Thoracic aorta (tissue), 2 donors: ENCODE results near the gene HTR4. TPM values are rescaled to one million over a fixed set of nuclear protein-coding genes. Genes with fewer than 3 reads are reported as not detected.

Experiments used
- ATAC-seq: fragments of 150-250 bp; one replicate; pipeline ENCODE4 v1.8.0; 2017; ENCODE audit warnings: low read depth; ENCODE audit not compliant: insufficient number of reproducible peaks, low FRiP score
- DNase-seq: peaks from one replicate; pipeline ENCODE4 v3.0.0-alpha.2; 2020; ENCODE audit warnings: low spot score
- H3K27ac ChIP-seq, 2 donors: fragments of 200-600 bp; sonication (generic); 1 replicate in 1 of 2; 2 replicates in 1 of 2; pipeline ENCODE4 v1.5.1; 2016; ENCODE audit warnings: mild to moderate bottlenecking in 2 of 2, moderate library complexity in 2 of 2
- H3K27me3 ChIP-seq: fragments of 200-600 bp; sonication (generic); replicated peaks from 2 replicates; pipeline ENCODE4 v1.6.0; 2016; ENCODE audit warnings: mild to moderate bottlenecking; ENCODE audit not compliant: insufficient read depth
- H3K36me3 ChIP-seq: fragments of 200-600 bp; sonication (generic); one replicate; pipeline ENCODE4 v1.5.1; 2016
- H3K4me1 ChIP-seq, 2 donors: fragments of 200-600 bp; sonication (generic); 1 replicate in 1 of 2; 2 replicates in 1 of 2; pipeline versions ENCODE4 v1.5.1 to v1.6.0; 2016; ENCODE audit warnings: low read depth in 2 of 2, mild to moderate bottlenecking in 1 of 2; ENCODE audit not compliant: control insufficient read depth in 1 of 2
- H3K4me3 ChIP-seq: fragments of 200-600 bp; sonication (generic); 2 replicates; pipeline ENCODE4 v1.5.1; 2016; ENCODE audit warnings: mild to moderate bottlenecking
- H3K9me3 ChIP-seq: fragments of 200-600 bp; sonication (generic); 2 replicates; pipeline ENCODE4 v1.5.1; 2016
- CTCF ChIP-seq: fragments of 200-600 bp; sonication (generic); IDR thresholded peaks from one replicate; pipeline ENCODE4 v1.5.1; 2019; ENCODE audit warnings: antibody characterized with exemption
- total RNA-seq, 2 donors: library from RNA; depleted of rRNA; stranded (reverse); fragments of >200 nt; gene quantifications; one replicate each; pipeline versions ENCODE4 v1.1.0 to v1.2.3, GENCODE V29; 2016

HTR4 gene
- total RNA-seq, 2 donors from 2014 or later = 3.9 to 7.8 TPM

GRCh38 chr5:148626081-148626613, 28.2 kb downstream of the HTR4 start:
- no peak for DNase-seq
- Histone ChIP-seq H3K27me3 (no peaks in the 10 kb centered on the region), H3K9me3 (no peaks in the 10 kb centered on the region), H3K27ac (no peak overlapping the region), H3K36me3 (no peaks in the 10 kb centered on the region), H3K4me1 (peaks cover 0 to 7% of the 10 kb centered on the region in 2 donors), H3K4me3 (no peak overlapping the region)
- no peak for TF ChIP-seq CTCF
- ATAC-seq = no peak

GRCh38 chr5:148625250-148625649, 29.1 kb downstream of the HTR4 start:
- no peak for TF ChIP-seq CTCF
- Histone ChIP-seq H3K36me3 (no peaks in the 10 kb centered on the region), H3K4me3 (no peak overlapping the region), H3K27ac (no peak overlapping the region), H3K9me3 (no peaks in the 10 kb centered on the region), H3K27me3 (no peaks in the 10 kb centered on the region), H3K4me1 (peaks cover under 1 to 14% of the 10 kb centered on the region in 2 donors)
- DNase-seq (no peak), ATAC-seq (no peak)

- peaks cover 7 to 24% of the 10 kb centered on the region in 2 donors for H3K4me1 ChIP-seq
- no peak overlapping the region for H3K4me3 ChIP-seq
- no peak for ATAC-seq
- H3K27ac ChIP-seq = no peak overlapping the region
- no peaks in the 10 kb centered on the region for H3K9me3 ChIP-seq
- no peak for TF ChIP-seq CTCF
- DNase-seq = no peak
- H3K27me3 ChIP-seq = no peaks in the 10 kb centered on the region
- H3K36me3 ChIP-seq = no peaks in the 10 kb centered on the region
These were observed 30.6 kb downstream of the HTR4 start for GRCh38 chr5:148623741-148624140.

- Histone ChIP-seq H3K27me3 (no peaks in the 10 kb centered on the region), H3K4me3 (no peak overlapping the region), H3K9me3 (no peaks in the 10 kb centered on the region), H3K27ac (no peak overlapping the region), H3K36me3 (no peaks in the 10 kb centered on the region), H3K4me1 (peaks cover 7 to 24% of the 10 kb centered on the region in 2 donors)
- TF ChIP-seq CTCF = no peak
- DNase-seq (no peak), ATAC-seq (no peak)
These were observed 31.2 kb downstream of the HTR4 start for GRCh38 chr5:148623101-148623500.

GRCh38 chr5:148620696-148621095, 33.6 kb downstream of the HTR4 start:
- Histone ChIP-seq H3K27me3 (no peaks in the 10 kb centered on the region), H3K27ac (no peak overlapping the region), H3K9me3 (no peaks in the 10 kb centered on the region), H3K36me3 (no peaks in the 10 kb centered on the region), H3K4me3 (no peak overlapping the region), H3K4me1 (peaks cover 7 to 28% of the 10 kb centered on the region in 2 donors)
- no peak for ATAC-seq
- DNase-seq = no peak
- no peak for TF ChIP-seq CTCF
